HG02870 (cell line): ENCODE measurements around the gene GPC6.
"Not testable (repeated sequence)": the region's sequence is repeated elsewhere in the genome, so short reads cannot be mapped to it uniquely, and the experiment has no call there.

Experiments used
- ATAC-seq: cut with Tn5 transposase; IDR thresholded peaks from one replicate; pipeline ENCODE4 v1.9.1; 2021; ENCODE audit warnings: mild to moderate bottlenecking, moderate library complexity; ENCODE audit not compliant: unreplicated experiment

Gene GPC6

DNA sequence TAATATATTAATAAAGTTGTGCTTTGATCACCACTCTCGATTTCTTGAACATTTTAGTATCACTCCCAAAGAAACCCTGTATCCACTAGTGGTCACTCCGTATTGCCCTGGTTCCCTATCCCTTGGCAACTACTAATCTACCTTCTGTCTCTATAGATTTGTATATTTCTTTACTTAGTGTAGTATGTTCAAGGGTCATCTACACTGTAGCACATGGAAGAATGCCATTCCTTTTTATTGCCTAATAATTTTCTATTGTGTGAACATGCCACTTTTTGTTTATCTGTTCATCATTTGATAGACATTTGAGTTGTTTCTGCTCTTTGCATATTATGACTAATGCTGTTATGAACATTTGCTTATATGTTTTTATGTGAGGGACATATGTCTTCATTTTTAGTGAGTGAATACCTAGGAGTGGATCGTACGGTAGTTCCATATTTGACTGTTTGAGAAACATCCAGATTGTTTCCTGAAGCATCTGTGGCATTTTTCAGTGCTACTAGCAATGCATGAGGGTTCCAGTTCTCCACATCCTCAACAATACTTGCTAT is 254.0 kb downstream of the GPC6 start:
- no peak for ATAC-seq

DNA sequence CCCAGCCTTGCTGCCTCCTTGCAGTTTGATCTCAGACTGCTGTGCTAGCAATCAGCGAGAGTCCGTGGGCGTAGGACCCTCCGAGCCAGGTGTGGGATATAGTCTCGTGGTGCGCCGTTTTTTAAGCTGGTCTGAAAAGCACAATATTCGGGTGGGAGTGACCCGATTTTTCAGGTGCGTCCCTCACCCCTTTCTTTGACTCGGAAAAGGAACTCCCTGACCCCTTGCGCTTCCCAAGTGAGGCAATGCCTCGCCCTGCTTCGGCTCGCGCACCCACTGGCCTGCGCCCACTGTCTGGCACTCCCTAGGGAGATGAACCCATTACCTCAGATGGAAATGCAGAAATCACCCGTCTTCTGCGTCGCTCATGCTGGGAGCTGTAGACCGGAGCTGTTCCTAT is 269.5 kb downstream of the GPC6 start:
- ATAC-seq, result not testable (repeated sequence)

- no peak for ATAC-seq
Measured at GRCh38 chr13:93496985-93497673, 270.5 kb downstream of the GPC6 start.

- ATAC-seq, result no peak
Measured at GRCh38 chr13:93499991-93500390, 273.4 kb downstream of the GPC6 start.

- ATAC-seq, result no peak
Measured at GRCh38 chr13:93502071-93502470, 275.5 kb downstream of the GPC6 start.

DNA sequence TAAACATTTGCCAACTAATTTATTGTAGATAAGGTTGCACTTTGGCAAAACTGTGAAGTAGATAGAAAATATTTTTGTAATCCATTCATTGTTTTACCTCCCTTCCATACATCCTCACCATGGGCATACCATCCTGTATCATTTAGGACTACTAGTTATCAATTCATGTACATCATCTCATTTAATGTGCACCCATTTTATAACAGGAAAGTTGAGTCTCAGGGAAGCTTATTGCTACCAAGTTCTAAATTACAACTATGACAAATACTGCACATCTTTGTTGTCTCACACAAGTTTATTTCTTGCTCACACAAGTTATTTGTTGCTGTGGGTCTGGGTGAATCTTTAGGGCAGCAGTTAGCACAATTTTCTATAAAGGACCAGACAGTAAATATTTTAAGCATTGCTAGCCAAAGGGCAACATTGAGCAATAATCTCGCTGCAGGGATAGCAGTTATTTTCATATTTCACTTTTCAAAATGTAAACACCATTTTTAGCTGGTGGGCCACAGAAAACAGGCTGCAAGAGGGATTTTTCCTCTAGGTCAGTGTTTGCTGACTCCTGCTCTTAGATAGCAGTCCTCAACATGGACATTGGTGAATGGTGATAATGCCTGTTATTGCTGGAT is 276.5 kb downstream of the GPC6 start:
- ATAC-seq, result no peak

DNA sequence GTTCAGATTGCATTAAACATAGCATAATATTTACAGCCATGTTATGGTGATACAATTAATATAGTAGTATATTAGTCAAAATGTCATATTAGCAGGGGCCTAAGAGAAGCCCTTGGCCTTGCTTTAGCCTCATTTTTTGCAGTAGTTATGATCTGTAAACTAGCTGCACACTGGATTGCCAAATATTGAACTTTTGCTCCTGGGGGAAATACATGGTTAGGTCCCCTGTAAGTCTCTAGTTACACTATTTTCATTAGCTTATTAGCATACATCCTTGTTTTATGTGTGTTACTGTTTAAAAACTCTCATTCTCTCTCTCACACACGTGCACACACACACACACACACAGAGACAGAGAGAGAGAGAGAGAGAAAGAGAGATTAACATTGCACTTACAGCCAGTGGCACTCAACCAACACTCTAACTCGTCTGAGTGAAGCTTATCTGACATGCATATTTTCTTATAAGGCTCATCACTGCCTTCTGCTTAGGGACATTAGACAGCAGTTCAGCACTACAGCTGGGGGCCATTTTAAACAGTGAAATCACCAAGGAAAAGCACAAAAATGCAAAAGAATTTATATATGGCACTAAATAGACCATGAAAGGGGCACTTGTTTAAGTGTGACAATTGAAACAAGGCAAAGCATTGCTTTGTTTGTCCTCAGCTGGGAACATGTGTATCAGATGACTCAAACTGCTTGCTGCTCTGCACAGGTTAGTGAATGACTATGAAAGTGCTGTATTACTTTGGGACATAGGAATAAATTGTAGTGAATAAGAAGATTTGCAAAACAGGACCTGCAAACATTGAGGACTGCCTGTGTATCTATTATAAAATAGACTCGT is 278.7 kb downstream of the GPC6 start:
- no peak for ATAC-seq

GRCh38 chr13:93511011-93511410 is 284.4 kb downstream of the GPC6 start:
- no peak for ATAC-seq

GRCh38 chr13:93515267-93515666 is 288.7 kb downstream of the GPC6 start:
- no peak for ATAC-seq

- ATAC-seq, result no peak
Measured at GRCh38 chr13:93517658-93518057, 291.1 kb downstream of the GPC6 start.

- no peak for ATAC-seq
Measured at GRCh38 chr13:93521307-93521706, 294.7 kb downstream of the GPC6 start.

DNA sequence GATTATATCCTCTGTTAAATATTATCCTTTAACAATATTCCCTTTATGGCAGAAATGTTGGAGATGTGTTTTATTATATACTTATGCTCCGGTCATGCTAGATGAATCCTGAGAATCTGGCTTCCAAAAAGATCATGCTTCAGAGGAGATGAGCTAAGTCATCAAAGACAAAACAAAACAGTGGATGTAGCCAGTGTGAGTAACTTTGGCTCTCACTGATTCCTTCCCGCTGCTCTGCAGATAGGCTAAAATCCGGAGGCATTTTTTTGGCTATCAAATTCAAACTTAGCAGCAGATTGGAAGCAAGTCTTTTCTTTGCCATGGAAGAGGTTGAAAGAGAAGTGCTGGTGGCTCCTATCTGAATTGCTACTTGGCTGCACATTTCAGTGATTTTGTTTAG is 295.9 kb downstream of the GPC6 start:
- no peak for ATAC-seq

GRCh38 chr13:93525087-93525486 is 298.5 kb downstream of the GPC6 start:
- ATAC-seq, result no peak

DNA sequence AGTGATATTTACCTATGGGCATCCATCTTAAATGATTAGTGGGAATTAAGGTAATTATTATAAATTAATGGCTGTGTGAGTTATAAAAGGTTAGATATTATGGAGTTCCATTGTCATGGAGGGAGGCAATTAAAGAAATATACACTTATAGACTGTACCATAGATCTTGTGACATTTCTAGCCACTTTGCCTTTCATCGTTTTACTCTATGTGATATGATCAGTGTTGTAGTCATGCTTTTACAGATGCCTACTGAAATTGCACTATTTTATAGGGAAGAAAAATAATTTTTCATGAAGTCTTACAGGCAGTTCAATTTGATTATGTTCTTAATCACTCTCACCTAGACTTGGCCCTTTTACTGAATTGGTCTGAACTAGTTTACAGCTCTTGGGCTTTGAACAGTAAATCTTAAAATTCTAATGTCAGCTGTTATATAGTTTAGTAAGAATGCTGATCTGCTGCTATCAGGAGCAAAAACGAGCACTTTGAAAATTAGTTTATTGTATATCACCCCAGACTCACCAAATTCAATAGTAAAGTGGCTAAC is 301.2 kb downstream of the GPC6 start:
- ATAC-seq, result no peak

- no peak for ATAC-seq
Measured at GRCh38 chr13:93529961-93530360, 303.4 kb downstream of the GPC6 start.

GRCh38 chr13:93534181-93534700 is 307.6 kb downstream of the GPC6 start:
- ATAC-seq, result no peak

GRCh38 chr13:93535251-93535650 is 308.6 kb downstream of the GPC6 start:
- ATAC-seq, result no peak

GRCh38 chr13:93539914-93540313 is 313.3 kb downstream of the GPC6 start:
- ATAC-seq, result no peak

DNA sequence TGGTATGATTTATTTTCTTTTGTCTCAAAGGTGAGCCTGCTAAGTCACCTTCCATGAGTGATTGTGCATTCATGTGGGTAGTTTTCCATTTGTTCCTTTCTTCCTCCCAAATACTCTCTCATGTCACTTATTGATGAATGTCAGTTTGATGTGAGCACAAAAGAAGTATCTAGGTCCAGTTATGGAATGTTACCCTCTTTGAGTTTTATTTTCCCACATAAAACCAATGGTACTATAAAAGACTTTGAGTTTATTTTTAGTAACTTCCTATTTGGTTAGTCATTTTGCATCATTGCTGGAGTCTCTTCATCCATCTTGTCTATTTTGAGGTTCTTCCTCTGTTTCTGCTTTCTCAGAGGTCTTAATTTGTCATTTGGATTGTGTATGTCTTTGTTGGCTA is 321.3 kb downstream of the GPC6 start:
- no peak for ATAC-seq

GRCh38 chr13:93549326-93550005 is 322.9 kb downstream of the GPC6 start:
- no peak for ATAC-seq
